ENCODE data around the gene DSE. TPM values are rescaled to one million over a fixed set of nuclear protein-coding genes. Genes with fewer than 3 reads are reported as not detected.

Gene DSE
- total and polyA plus RNA-seq, 2 donors (not counting 1 experiment from before 2014, with no cell fraction given) = 8.3 to 8.6 TPM

GRCh38 chr6:116373940-116374339 is 3.2 kb downstream of the DSE start:
- Mint-ChIP-seq H3K4me3 (no peak overlapping the region), H3K27ac (no peak overlapping the region), H3K27me3 (peaks cover 4% of the 10 kb centered on the region), H3K9me3 (ENCODE audit: insufficient read depth) (no peaks in the 10 kb centered on the region), H3K4me1 (peaks cover 20% of the 10 kb centered on the region)
- ChIA-PET CTCF (interaction anchor here (0.6 to 0.8 kb wide), 2 partner anchors 17 to 275 kb away, joined by 3 read pairs; no protein-coding TSS in a partner anchor), POLR2A (no interaction called here)
- Histone ChIP-seq H3K79me2 (ENCODE audit: control insufficient read depth, insufficient read depth, low read length) (peaks cover 76% of the 10 kb centered on the region), H3K27me3 (replicated peaks in 1 of 4; ENCODE audit: control extremely low read depth in 1 of 4, control insufficient read depth in 3 of 4, insufficient read depth in 4 of 4, low read length in 3 of 4) (no peaks in the 10 kb centered on the region), H3K4me3 (ENCODE audit: control extremely low read depth in 1 of 5, extremely low read depth in 1 of 5, insufficient read depth in 1 of 5, low read depth in 2 of 5, low read length in 4 of 5) (no peak overlapping the region), H3K27ac (ENCODE audit: low read length in 2 of 2) (no peak overlapping the region), H2AFZ (ENCODE audit: insufficient read depth, low read depth, low read length, poor library complexity, severe bottlenecking) (no peak overlapping the region), H3K9me3 (ENCODE audit: control extremely low read depth in 1 of 3, control insufficient read depth in 2 of 3, insufficient read depth in 1 of 3, low read length in 2 of 3) (no peaks in the 10 kb centered on the region), H3K9ac (ENCODE audit: low read length) (no peak overlapping the region), H3K4me1 (ENCODE audit: control insufficient read depth in 2 of 2, insufficient read depth in 2 of 2, low read length in 2 of 2) (peaks cover 16 to 19% of the 10 kb centered on the region in 2 donors), H4K20me1 (ENCODE audit: control insufficient read depth, insufficient read depth, low read length, poor library complexity, severe bottlenecking) (peaks cover 21% of the 10 kb centered on the region), H3K36me3 (replicated peaks in 1 of 2; ENCODE audit: control extremely low read depth in 1 of 2, control insufficient read depth in 1 of 2, extremely low read depth in 1 of 2, insufficient read depth in 2 of 2, low read length in 1 of 2) (peaks cover 0 to 2% of the 10 kb centered on the region in 2 experiments), H3K4me2 (replicated peaks; ENCODE audit: low read depth, low read length, poor library complexity, severe bottlenecking) (no peak overlapping the region)
- no peak for TF ChIP-seq EZH2 (IDR thresholded peaks at IDR 0.05; ENCODE audit: borderline replicate concordance, insufficient read depth, low read depth, low read length, poor library complexity, severe bottlenecking)
- TF ChIP-seq CTCF (IDR thresholded peaks at IDR 0.05) = no peak
- ATAC-seq (ENCODE audit: low read depth) (no peak), DNase-seq (no peak)
- WGBS (ENCODE audit: insufficient coverage) = no CpG with 5 or more reads among the region's 1 CpG
- intact Hi-C loops (cut with micrococcal nuclease) = no loop called here

GRCh38 chr6:116374586-116374985 is 3.8 kb downstream of the DSE start:
- Mint-ChIP-seq H3K27ac (no peak overlapping the region), H3K27me3 (peaks cover 4% of the 10 kb centered on the region), H3K9me3 (ENCODE audit: insufficient read depth) (no peaks in the 10 kb centered on the region), H3K4me3 (no peak overlapping the region), H3K4me1 (peaks cover 13% of the 10 kb centered on the region)
- ATAC-seq (ENCODE audit: low read depth) = no peak
- peaks cover 11 to 12% of the 10 kb centered on the region in 2 donors for H3K4me1 ChIP-seq (ENCODE audit: control insufficient read depth in 2 of 2, insufficient read depth in 2 of 2, low read length in 2 of 2)
- TF ChIP-seq EZH2 (IDR thresholded peaks at IDR 0.05; ENCODE audit: borderline replicate concordance, insufficient read depth, low read depth, low read length, poor library complexity, severe bottlenecking) (no peak), CTCF (IDR thresholded peaks at IDR 0.05) (no peak)
- H3K27me3 ChIP-seq (replicated peaks in 1 of 4; ENCODE audit: control extremely low read depth in 1 of 4, control insufficient read depth in 3 of 4, insufficient read depth in 4 of 4, low read length in 3 of 4) = no peaks in the 10 kb centered on the region
- no peak overlapping the region for H3K27ac ChIP-seq (ENCODE audit: low read length in 2 of 2)
- 100% methylated on average over 1 of the region's 5 CpGs for WGBS (ENCODE audit: insufficient coverage)
- H3K9ac ChIP-seq (ENCODE audit: low read length) = no peak overlapping the region
- intact Hi-C loops (cut with micrococcal nuclease) = no loop called here
- no peak for DNase-seq
- POLR2A ChIA-PET = no interaction called here
- no peak overlapping the region for H2AFZ ChIP-seq (ENCODE audit: insufficient read depth, low read depth, low read length, poor library complexity, severe bottlenecking)
- peaks cover 0 to 2% of the 10 kb centered on the region in 2 experiments for H3K36me3 ChIP-seq (replicated peaks in 1 of 2; ENCODE audit: control extremely low read depth in 1 of 2, control insufficient read depth in 1 of 2, extremely low read depth in 1 of 2, insufficient read depth in 2 of 2, low read length in 1 of 2)
- H4K20me1 ChIP-seq (ENCODE audit: control insufficient read depth, insufficient read depth, low read length, poor library complexity, severe bottlenecking) = peaks cover 21% of the 10 kb centered on the region
- H3K79me2 ChIP-seq (ENCODE audit: control insufficient read depth, insufficient read depth, low read length) = peaks cover 82% of the 10 kb centered on the region
- no peak overlapping the region for H3K4me2 ChIP-seq (replicated peaks; ENCODE audit: low read depth, low read length, poor library complexity, severe bottlenecking)
- H3K9me3 ChIP-seq (ENCODE audit: control extremely low read depth in 1 of 3, control insufficient read depth in 2 of 3, insufficient read depth in 1 of 3, low read length in 2 of 3) = no peaks in the 10 kb centered on the region
- no peak overlapping the region for H3K4me3 ChIP-seq (ENCODE audit: control extremely low read depth in 1 of 5, extremely low read depth in 1 of 5, insufficient read depth in 1 of 5, low read depth in 2 of 5, low read length in 4 of 5)
- CTCF ChIA-PET = no interaction called here
